Pancreas (tissue), 10 donors: ENCODE measurements around the gene USH1G. TPM values are rescaled to one million over a fixed set of nuclear protein-coding genes. Genes with fewer than 3 reads are reported as not detected.
"Not testable (repeated sequence)": the region's sequence is repeated elsewhere in the genome, so short reads cannot be mapped to it uniquely, and the experiment has no call there.

Source experiments
- ATAC-seq, 4 donors: fragments of 200-7000 bp; cut with Tn5 transposase; one replicate each; pipeline versions ENCODE4 v1.8.0 to v1.9.1; 2020; ENCODE audit warnings: mild to moderate bottlenecking in 4 of 4, moderate library complexity in 4 of 4
- DNase-seq, 6 donors: peaks; one replicate each; pipeline ENCODE4 v3.0.0-alpha.2; 2020
- FAIRE-seq: peaks from 2 replicates; lab custom pipeline; 2012; peaks lifted over from hg19 to GRCh38; lab: Jason Lieb, UNC
- H3K27ac ChIP-seq, 4 donors: fragments of 200-600 bp; sonication (generic); 1 replicate in 3 of 4; 2 replicates in 1 of 4; pipeline versions ENCODE4 v1.5.0 to v1.8.0; 2020
- H3K27me3 ChIP-seq, 4 donors: fragments of 200-600 bp; one replicate each; pipeline ENCODE4 v1.8.0; 2021
- H3K36me3 ChIP-seq, 3 donors: fragments of 200-600 bp; sonication (generic) in 1 of 3; one replicate each; pipeline versions ENCODE4 v1.5.0 to v1.8.0; 2020 to 2021
- H3K4me1 ChIP-seq, 3 donors: fragments of 200-600 bp; one replicate each; pipeline ENCODE4 v1.8.0; 2021
- H3K4me3 ChIP-seq, 4 donors: fragments of 200-600 bp; sonication (generic) in 2 of 4; one replicate each; pipeline versions ENCODE4 v1.5.0 to v1.8.0; 2020 to 2021
- H3K9me3 ChIP-seq, 4 donors: fragments of 200-600 bp; one replicate each; pipeline ENCODE4 v1.8.0; 2021
- WGBS, 2 donors: extraction: QIAGEN DNeasy Blood & Tissue Kit; methylation state at CpG; one replicate each; pipeline ENCODE4 v1.1.7; 2013; 5-methylcytosine and 5-hydroxymethylcytosine counted together
- intact Hi-C, 3 donors: fragments of 100-400 bp; cut with DNase I; formaldehyde crosslinking; loops; one replicate each; pipeline versions ENCODE4 v1.11.1 to v1.14.2; 2022
- polyA plus RNA-seq, 2 donors: library from polyadenylated mRNA; stranded (reverse); fragments of 200-250 nt; gene quantifications; one replicate each; pipeline ENCODE4 v1.2.3, GENCODE V29; 2013
- total RNA-seq, 6 donors: library from RNA; stranded (reverse); fragmentation: NEBNext Ultra II Directional in 4 of 6; extraction: Animal tissue kit (Norgen Biotek cat#: 25700) in 4 of 6; gene quantifications; one replicate each; pipeline versions ENCODE4 v1.2.1 to v1.2.4, GENCODE V29; 2021 to 2023
- TF ChIP-seq, protein P1 (sequence below), 4 donors: fragments of 200-600 bp; sonication (generic) in 3 of 4; IDR thresholded peaks; one replicate each; pipeline versions ENCODE4 v1.5.0 to v1.8.0; 2021; ENCODE audit warnings: antibody characterized with exemption in 4 of 4
- donor health status: healthy with polysubstance abuse.
- donor health status: DM: no; HTN: no; CAD: no; lungs with moderate emphysema.
- donor health status: DM: no; HTN: no; CAD: no.
- donor health status: control.
- donor health status: control.
- donor health status: Bipolar disorder and iron deficiency.
- donor health status: DM: yes; HTN: yes; CAD: no.
- donor health status: DM: no; HTN: no; CAD: no.
- donor health status: DM: no; HTN: no; CAD: no.
- donor health status: DM: yes; HTN: yes; CAD: no.

USH1G gene
- total and polyA plus RNA-seq, 8 donors, result 0.03 to 0.17 (median 0.09) TPM; not detected in 1

DNA sequence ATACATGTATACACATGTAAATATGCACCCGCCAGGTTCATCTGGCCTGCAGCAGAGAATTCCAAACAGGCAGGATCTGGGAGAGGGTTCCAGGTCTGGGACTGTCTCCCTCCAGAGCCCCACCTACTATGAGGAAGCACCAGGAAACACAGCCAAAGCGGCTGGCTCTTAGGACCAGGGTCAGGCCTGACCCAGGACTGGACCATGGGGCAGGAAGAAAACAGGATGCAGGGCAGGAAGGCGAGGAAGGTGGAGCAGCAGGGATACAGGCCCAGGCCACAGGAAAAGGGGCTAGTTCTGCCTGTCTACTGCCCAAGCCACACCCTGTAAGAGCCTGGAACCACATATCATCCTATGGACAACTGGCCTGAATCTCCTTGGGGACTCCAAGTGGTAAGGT, 47.3 kb upstream of the USH1G start:
- intact Hi-C loops, result no loop called here
- peaks cover 11 to 28% (median 20%) of the 10 kb centered on the region in 3 donors for H3K4me1 ChIP-seq
- no peak for FAIRE-seq
- TF ChIP-seq, protein P1, sequence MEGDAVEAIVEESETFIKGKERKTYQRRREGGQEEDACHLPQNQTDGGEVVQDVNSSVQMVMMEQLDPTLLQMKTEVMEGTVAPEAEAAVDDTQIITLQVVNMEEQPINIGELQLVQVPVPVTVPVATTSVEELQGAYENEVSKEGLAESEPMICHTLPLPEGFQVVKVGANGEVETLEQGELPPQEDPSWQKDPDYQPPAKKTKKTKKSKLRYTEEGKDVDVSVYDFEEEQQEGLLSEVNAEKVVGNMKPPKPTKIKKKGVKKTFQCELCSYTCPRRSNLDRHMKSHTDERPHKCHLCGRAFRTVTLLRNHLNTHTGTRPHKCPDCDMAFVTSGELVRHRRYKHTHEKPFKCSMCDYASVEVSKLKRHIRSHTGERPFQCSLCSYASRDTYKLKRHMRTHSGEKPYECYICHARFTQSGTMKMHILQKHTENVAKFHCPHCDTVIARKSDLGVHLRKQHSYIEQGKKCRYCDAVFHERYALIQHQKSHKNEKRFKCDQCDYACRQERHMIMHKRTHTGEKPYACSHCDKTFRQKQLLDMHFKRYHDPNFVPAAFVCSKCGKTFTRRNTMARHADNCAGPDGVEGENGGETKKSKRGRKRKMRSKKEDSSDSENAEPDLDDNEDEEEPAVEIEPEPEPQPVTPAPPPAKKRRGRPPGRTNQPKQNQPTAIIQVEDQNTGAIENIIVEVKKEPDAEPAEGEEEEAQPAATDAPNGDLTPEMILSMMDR (IDR thresholded peaks at IDR 0.05), result no peak
- H3K9me3 ChIP-seq, result no peaks in the 10 kb centered on the region
- H3K36me3 ChIP-seq, result no peaks in the 10 kb centered on the region
- no peak for ATAC-seq
- WGBS, 2 donors, result 50 to 52% methylated on average over 3 of the region's 3 CpGs
- H3K27ac ChIP-seq, result peak overlapping the region in 1 of 4 donors; percentile 85
- no peaks in the 10 kb centered on the region for H3K27me3 ChIP-seq
- H3K4me3 ChIP-seq, result peak overlapping the region in 3 of 4 donors; percentile 81 to 95 (median 90)
- DNase-seq, result no peak

DNA sequence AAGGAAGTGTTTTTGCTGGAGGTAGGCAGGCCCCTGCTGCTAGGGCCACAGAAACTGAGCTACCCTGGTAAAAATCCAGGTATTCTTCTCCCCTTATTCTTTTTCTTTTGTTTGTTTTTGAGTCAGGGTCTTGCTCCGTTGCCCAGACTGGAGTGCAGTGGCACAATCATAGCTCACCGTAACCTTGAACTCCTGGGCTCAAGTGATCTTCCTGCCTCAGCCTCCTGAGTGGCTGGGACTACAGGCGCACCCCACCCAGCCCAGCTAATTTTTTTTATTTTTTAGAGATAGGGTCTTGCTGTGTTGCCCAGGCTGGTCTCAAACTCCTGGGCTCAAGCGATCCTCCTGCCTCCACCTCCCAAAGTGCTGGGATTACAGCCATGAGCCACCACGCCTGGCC, 46.4 kb upstream of the USH1G start:
- H3K27me3 ChIP-seq, ATAC-seq, DNase-seq, FAIRE-seq, H3K36me3 ChIP-seq, H3K9me3 ChIP-seq, H3K4me3 ChIP-seq: not testable (repeated sequence)
- Histone ChIP-seq H3K27ac (peak overlapping the region in 2 of 4 donors; percentile 6 to 12), H3K4me1 (peaks cover 11 to 29% (median 20%) of the 10 kb centered on the region in 3 donors)
- WGBS, 2 donors, result 73 to 83% methylated on average over 5 of the region's 5 CpGs
- intact Hi-C loops, result loop anchor here in 1 of 3 donors (10.0 kb wide), 1 partner anchor 45 kb away; the partner anchor contains the start of gene MRPL58

DNA sequence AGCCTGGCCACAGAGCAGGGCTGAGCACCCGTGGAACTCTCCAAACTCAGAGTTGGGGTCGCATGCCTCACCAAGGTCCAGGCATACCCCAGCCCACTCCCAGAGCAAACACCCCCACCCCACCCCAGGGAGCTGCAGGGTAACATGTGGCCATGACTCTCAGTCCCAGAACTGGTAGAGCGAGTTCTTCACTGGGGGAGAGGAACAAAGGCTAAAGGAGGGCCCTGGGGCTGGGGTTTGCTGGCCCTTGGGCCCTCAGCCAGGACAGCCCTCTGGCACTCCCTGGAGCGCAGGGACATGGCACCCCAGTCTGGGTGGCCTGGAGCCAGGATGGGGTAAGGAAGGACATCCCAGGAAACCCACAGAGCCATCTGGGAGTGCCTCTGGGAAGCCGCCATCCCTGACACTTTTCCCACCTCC, 45.3 kb upstream of the USH1G start:
- ATAC-seq (peak; percentile 19 to 45 (median 32)), DNase-seq (peak in 5 of 6 donors; percentile 73 to 85 (median 76)), FAIRE-seq (no peak)
- Histone ChIP-seq H3K4me1 (peaks cover 11 to 29% (median 20%) of the 10 kb centered on the region in 3 donors), H3K27ac (peak overlapping the region; percentile 12 to 71 (median 45)), H3K9me3 (no peaks in the 10 kb centered on the region), H3K36me3 (no peaks in the 10 kb centered on the region), H3K4me3 (peak overlapping the region in 1 of 4 donors; percentile 2), H3K27me3 (no peaks in the 10 kb centered on the region)
- 20 to 22% methylated on average over 5 of the region's 5 CpGs for WGBS, 2 donors
- TF ChIP-seq, protein P1 (IDR thresholded peaks at IDR 0.05), result no peak
- intact Hi-C loops, result loop anchor here in 1 of 3 donors (10.0 kb wide), 1 partner anchor 46 kb away; the partner anchor contains the start of gene MRPL58

DNA sequence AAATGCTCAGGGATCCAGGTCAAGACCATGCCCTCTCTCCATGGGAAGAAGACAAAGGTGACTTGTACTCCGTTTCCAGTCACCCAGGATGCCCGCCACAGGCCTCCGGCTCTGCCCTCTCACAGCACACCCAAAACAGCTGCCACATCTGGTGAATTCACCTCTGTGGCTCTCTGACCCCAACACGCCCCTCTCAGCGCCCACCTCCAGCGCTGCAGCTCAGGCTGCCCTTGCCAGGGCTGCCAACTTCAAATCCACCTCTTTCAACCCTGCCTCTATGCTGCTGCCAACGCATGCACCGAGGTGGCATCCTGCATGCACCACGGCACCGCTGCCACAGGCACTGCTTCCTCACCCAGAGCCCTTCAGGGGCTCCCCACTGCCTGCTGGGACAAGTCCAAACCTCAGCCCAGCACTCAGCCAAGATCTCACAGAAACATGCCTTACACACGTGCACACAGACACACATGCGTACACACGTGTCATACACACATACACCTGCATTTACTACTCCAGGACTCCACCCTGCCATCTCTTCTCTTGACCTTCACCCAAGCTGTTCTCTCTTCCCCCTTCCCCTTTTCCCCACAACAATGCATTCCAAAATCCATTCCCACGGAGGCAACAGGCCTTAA, 42.0 kb upstream of the USH1G start:
- intact Hi-C loops, result loop anchor here in 1 of 3 donors (10.0 kb wide), 1 partner anchor 50 kb away; the partner anchor contains the start of gene MRPL58
- H3K36me3 ChIP-seq, result peaks cover 0 to 28% (median 13%) of the 10 kb centered on the region in 3 donors
- DNase-seq (peak in 1 of 6 donors; percentile 58), FAIRE-seq (no peak), ATAC-seq (no peak)
- H3K4me1 ChIP-seq, result peaks cover 11 to 26% (median 18%) of the 10 kb centered on the region in 3 donors
- TF ChIP-seq, protein P1 (IDR thresholded peaks at IDR 0.05), result no peak
- 63 to 65% methylated on average over 14 of the region's 14 CpGs for WGBS, 2 donors
- no peak overlapping the region for H3K27ac ChIP-seq
- no peaks in the 10 kb centered on the region for H3K9me3 ChIP-seq
- H3K4me3 ChIP-seq, result no peak overlapping the region
- no peaks in the 10 kb centered on the region for H3K27me3 ChIP-seq

DNA sequence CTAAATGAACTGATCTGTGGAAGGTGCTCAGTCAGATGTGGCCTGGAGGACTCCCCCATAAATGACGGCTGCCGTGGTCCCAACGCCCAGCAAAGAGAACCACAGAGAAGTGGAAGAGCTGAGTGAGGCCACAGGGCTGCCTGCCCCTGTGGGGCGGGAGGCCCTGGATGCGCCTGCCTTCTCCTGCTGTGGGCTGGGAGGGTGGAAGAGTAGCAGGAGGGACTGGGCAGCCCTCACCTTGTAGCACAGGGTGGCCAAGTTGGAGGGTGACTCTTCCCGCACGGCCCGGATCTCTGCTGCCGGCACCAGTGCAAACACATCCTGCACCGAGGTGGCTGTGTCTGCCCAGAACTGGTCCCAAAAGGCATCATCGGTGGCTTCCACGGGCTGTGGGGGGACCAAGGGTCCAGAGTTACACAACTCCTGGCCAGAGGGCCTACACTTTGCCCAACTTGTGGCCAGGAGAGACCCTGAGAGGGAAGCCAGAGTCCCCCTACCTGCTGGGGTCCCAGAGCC, 41.2 kb upstream of the USH1G start:
- no peak for FAIRE-seq
- ATAC-seq, result no peak
- intact Hi-C loops, result loop anchor here in 1 of 3 donors (10.0 kb wide), 1 partner anchor 50 kb away; the partner anchor contains the start of gene MRPL58
- peak in 1 of 6 donors; percentile 66 for DNase-seq
- Histone ChIP-seq H3K4me3 (no peak overlapping the region), H3K4me1 (peaks cover 8 to 18% (median 12%) of the 10 kb centered on the region in 3 donors), H3K27ac (no peak overlapping the region), H3K9me3 (no peaks in the 10 kb centered on the region), H3K36me3 (peaks cover 2 to 33% (median 13%) of the 10 kb centered on the region in 3 donors), H3K27me3 (no peaks in the 10 kb centered on the region)
- 72 to 78% methylated on average over 12 of the region's 12 CpGs for WGBS, 2 donors
- TF ChIP-seq, protein P1 (IDR thresholded peaks at IDR 0.05), result no peak
